GM18951 (cell line): ENCODE results near the gene HNF4A.

Experiments used
- POLR2A ChIP-seq: IDR thresholded peaks from 4 replicates; pipeline ENCODE4 v1.6.1; 2011; ENCODE audit warnings: mild to moderate bottlenecking; ENCODE audit not compliant: insufficient read length, insufficient read depth; ENCODE audit errors: extremely low read depth
- in situ Hi-C: fragments of 300-500 bp; cut with MboI; formaldehyde crosslinking; loops from one replicate; pipeline ENCODE4 v1.12.0; 2022; ENCODE audit warnings: low sequenced_read_pairs, mixed read lengths, inconsistent platforms; ENCODE audit not compliant: unreplicated experiment

The HNF4A gene

DNA sequence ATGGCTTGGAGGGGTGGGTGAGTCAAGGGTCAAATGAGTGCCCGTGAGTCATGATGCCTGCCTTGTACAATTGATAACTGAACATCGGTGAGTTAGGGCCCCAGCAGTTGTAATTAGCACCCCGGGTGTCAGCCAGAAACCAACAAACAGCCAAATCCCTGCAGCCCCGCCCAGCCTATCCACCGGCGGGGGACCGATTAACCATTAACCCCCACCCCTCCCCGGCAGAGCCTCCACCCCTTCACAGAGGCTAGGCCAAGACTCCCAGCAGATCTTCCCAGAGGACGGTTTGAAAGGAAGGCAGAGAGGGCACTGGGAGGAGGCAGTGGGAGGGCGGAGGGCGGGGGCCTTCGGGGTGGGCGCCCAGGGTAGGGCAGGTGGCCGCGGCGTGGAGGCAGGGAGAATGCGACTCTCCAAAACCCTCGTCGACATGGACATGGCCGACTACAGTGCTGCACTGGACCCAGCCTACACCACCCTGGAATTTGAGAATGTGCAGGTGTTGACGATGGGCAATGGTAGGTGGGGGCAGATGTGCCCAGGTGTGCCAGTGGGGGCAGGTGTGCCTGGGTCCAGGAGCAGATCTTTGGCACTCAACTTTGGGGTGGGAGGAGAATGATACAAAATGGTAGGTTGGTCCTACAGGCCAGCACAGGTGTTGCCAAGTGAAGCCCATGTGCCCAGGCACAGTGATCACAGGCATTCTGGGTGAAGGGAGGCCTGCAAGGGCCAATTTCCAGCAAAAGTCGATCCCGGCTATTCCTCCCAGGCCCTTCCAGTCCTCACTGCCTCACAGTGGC is 45.7 kb downstream of the HNF4A start:
- TF ChIP-seq POLR2A = no peak
- in situ Hi-C loops = no loop called here

DNA sequence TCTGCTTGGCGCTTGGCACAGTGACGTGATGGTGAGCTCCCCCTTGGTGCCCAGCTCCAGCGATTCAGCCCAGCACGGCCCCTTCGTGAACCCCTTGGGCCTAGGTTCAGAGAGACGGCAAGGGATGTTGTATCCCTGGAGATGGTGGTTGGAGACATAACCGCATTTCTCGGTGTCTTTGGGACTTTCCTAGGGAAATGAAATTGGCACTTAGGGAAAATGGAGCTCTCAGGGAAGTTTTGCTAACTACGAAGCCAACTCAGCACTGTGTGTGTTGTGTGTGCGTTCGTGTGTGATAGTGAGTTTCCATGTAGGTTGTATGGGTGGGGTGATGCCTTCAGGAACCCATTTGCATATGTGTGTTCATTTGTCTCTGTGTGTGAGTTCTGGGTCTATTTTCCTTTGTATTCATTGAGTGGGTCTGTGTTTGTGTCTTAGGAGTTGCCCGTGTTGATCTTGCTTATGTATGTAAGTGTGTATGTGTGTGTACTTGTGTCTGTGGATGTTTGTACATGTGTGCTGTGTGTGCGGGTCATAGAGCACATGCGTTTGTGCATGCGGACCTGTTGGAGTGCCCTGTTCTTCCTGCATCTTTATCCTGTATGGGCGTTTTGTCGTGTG is 46.4 kb downstream of the HNF4A start:
- in situ Hi-C loops = no loop called here
- TF ChIP-seq POLR2A = no peak

DNA sequence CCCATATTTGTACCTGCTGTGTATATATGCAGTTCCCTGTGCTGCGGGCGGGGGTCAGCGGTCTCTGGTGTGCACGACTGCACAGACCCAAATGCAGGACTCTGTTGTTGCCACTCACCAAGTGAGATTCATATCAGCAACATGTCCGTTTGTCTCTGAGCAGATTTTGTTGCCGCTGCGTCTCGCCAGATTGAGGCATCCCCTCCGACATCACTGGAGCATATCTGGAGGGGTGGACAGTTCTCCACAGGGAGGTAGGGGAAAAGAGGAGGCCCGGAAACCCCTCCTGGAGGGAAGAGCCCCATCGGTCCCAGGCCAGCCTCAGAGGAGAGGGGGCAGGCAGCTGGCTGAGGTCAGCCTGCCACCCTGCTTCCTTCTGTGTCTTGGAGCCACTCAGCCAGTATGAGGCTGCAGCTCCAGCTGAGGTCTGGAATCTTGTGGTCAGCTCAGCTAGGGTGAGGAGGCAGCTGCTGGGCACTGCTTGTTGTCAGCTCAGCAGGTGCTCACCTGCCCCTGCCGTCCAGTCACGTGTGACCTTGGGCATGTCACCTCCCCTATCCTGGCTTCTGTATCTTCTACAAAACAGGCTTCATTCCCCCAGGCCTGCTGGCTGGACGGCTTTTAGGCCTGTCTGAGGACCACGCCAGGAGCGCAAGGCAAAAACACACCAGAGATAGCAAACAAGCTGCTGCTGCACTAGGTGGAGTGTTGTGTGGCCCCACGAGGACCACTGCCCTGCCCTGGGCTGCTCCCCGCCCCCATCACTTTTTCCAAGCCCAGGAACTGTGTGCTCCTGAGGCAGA is 47.1 kb downstream of the HNF4A start:
- in situ Hi-C loops = no loop called here

DNA sequence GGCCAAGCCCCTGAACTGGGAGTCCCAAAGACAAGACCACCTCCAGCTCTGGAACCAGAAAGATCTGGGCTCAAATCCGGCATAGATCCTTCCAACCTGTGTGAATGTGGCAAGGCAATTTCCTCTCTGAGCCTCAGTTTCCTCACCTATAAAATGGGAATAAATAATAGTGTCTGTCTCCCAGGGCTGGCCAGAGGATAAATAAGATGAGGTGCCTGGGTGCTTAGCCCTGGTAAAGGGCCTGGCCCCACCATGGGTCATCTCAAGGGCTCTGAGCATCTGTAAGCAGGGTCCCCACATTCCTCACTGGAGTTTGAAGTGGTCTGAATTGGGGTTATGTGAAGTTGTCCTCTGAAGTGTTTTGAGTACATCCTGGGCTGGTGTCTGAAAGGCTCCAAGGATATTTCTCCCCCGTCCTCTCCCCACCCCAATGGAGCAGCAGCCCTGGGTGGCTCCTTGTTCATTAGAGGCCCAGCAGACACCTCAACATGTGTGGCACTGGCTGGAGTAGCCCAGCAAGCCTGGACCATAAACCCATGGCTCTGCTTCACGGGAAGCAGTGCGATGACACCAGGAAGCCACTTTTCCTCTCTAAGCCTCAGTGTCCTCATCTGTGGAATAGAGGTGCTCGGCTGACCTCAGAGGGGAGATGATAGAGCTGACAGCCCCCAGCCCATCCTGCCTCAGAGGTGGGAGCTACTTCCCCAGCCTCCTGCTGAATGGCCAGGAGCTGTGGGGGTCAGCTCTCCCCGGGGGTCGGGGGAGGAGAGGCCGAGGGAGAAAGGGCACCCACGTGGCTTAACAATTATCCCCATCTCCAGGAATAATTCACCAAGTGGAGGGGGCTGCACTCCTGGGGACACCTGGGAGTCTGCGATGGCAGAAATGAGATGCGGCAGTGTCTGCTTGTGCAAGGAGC is 48.0 kb downstream of the HNF4A start:
- in situ Hi-C loops = no loop called here
- no peak for TF ChIP-seq POLR2A

More for the DNA sequence above, 47.1 kb downstream of the HNF4A start:
- no peak for TF ChIP-seq POLR2A

DNA sequence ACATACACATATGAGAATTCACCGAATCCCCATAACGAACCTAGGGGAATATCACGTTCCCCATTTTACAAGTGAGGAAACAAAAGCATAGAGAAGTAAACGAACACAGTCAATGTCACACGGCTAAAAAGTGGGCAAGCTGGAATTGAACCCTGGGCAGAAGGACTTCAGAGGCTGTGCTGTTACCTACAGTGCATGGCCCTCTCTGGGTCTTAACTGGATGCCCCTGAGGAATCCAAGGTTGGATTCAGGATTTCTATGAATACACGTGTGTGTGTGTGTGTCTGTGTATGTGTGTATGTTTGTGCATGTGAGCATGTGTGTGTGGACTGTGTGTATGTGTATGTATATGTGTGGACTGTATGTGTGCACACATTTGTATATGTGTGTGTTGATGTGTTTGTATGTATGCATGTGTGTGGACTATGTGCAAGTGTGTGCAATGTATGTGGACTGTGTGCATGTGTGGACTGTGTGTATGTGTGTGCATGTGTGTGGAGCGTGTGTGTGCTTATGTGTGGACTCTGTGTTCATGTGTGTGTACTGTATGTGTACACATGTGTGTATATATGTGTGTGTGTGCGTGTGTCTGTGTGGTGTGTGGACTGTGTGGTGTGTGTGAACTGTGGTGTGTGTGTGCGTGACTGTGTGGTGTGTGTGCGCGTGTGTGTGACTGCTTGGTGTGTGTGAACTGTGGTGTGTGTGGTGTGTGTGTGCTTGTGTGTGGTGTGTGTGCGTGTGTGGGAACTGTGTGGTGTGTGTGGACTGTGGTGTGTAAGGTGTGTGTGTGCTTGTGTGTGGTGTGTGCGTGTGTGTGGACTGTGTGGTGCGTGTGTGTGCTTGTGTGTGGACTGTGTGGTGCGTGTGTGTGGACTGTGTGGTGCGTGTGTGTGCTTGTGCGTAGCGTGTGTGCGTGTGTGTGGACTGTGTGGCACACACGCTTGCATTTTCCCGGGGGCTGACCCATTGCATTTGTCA is 49.0 kb downstream of the HNF4A start:
- no peak for TF ChIP-seq POLR2A
- in situ Hi-C loops = no loop called here

DNA sequence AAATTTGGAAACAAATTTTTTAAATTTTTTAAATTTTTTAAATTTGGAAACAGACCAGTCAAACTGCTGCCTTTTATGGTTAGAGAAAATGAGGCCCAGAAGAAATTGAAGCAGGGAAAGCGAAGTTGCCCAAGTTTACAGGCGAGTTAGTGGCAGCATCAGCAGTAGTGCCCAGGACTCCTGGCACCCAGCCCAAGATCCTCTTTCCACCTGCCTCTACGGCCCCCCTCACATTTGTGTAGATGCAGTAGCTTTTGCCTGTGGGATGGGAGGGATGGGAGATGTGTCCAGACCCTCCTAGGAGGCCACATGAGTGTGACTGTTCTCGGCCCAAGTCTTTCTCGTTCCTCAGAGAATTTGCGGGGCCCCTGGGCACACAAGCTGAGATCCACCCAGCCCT is 49.8 kb downstream of the HNF4A start:
- in situ Hi-C loops = no loop called here

DNA sequence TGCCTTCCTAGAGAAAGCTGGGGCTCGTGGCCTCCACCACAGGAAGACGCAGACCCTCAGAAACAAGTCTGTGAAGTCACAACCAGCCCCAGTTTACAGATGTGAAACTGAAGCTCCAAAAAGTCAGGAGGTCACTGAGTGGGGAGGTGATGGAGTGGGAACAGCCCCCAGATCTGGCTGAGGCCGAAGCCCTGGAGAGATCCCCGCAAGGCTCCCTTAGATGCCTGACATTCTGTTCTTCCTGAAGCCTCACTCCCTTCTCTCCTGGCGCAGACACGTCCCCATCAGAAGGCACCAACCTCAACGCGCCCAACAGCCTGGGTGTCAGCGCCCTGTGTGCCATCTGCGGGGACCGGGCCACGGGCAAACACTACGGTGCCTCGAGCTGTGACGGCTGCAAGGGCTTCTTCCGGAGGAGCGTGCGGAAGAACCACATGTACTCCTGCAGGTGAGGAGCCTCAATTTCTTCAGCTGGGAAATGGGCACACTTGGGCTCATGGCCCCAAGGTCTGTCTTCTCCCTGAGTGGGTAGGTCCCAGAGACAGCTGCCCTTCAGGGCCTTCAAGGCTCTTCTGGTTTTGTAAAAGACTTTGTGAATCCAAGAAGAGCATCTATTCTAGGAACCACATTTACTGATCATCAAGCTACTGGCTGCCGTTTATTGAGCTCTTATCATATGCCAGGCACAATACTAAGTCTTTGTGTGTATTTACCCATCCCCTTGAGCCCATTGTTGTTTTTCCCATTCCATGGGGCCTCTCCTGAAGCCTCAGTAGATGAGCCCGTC is 50.5 kb downstream of the HNF4A start:
- in situ Hi-C loops = no loop called here
- no peak for TF ChIP-seq POLR2A

More for the DNA sequence above, 49.8 kb downstream of the HNF4A start:
- TF ChIP-seq POLR2A = no peak

DNA sequence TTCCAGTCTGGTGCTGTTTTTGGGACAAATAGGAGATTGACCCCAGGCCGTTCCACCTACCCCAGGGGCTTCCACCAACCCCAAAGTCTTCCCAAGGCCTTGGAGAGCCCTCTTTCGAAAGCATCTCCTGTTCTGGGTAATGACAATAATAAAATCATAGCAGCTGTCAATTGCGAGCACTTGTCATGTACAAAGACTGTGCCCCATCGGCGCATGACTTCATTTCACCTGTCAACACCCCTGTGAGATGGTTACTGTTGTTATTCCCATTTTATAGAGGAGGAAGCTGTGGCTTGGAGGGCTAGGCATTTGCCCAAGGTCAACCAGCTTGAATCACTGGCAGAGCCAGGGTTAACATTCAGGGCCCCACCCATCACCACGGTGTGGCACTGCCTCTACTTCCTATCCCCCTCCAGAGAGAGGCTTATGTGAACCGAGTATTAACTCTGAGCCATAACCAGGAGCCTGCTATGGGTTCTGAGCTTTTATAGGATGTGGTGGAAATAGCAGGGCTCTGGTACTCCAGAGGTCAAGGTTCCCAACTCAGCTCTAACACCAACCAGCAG is 51.2 kb downstream of the HNF4A start:
- in situ Hi-C loops = no loop called here
- no peak for TF ChIP-seq POLR2A

DNA sequence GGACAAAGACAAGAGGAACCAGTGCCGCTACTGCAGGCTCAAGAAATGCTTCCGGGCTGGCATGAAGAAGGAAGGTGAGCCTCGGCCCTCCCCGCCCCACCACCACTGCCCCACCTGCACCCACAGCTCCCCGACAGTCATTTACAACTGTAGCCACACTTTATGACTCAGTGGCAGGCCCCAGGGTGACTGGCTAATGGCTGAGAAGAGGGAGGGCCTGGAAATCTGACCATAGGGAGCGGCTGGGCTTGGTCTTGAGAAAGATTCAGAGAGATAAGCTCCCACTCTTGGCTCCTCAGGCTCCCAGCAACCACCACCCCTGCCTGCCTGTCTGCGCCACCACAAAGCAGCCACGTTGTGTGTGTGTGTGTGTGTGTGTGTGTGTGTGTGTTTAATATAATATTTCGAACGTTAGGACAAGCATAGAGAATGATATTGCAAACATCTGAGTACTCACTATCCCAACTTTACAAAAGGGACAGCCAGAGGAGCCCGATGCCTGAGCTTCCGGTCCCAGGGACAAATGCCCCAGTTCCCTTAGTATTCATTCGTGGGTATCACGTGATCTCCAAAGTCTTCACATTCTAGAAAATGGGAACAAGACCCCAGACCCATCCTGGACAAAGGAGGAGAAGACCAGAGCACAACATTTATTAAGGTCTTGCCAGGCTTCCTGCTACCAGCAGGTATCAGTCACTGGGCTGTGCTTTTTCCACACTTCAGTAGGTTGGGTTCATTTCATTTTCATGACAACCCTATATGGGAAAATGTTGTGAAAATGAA is 52.1 kb downstream of the HNF4A start:
- TF ChIP-seq POLR2A = no peak
- in situ Hi-C loops = no loop called here

DNA sequence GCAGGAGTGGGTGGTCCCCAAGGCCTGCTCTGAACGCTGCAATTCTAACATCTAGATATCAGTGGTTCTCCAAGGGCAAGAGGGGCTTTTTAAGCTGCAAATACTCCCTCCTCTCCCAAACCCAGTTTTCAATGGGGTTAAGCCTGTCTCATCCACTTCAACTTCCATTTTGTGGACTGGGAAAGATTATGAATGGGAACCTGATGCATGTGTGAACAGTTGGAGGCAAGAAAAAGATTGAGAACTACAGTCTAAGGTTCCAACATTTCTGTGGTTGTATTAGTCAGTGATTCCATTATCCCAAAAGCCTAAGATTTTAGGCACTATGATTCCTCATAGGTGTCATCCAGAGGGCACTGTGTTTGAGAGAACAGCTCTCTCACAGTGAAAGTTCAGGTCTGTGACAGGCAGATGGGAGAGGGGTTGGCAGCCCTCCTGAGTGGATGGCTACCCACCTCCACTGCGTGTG is 53.7 kb downstream of the HNF4A start:
- no peak for TF ChIP-seq POLR2A
- in situ Hi-C loops = no loop called here
